Heart right ventricle (tissue), 16 donors: ENCODE measurements around the gene STX1B. TPM values are rescaled to one million over a fixed set of nuclear protein-coding genes. Genes with fewer than 3 reads are reported as not detected.
A peak's percentile ranks its signal among the peaks of the same experiment; 100 is the strongest.

Source experiments
- ATAC-seq, 8 donors: fragments of 200-7000 bp; cut with Tn5 transposase; one replicate each; pipeline ENCODE4 v1.9.1; 2020; ENCODE audit warnings: mild to moderate bottlenecking in 8 of 8, moderate library complexity in 8 of 8, moderate number of reproducible peaks in 1 of 8
- DNase-seq, 2 donors: peaks; one replicate each; pipeline ENCODE4 v3.0.0-alpha.2; 2020
- H3K27ac ChIP-seq, 10 donors: fragments of 200-600 bp; sonication (generic) in 2 of 10; one replicate each; pipeline versions ENCODE4 v1.5.0 to v1.8.0; 2020 to 2022; ENCODE audit warnings: mild to moderate bottlenecking in 3 of 10
- H3K27me3 ChIP-seq, 7 donors: fragments of 200-600 bp; one replicate each; pipeline ENCODE4 v1.8.0; 2021 to 2022; ENCODE audit warnings: mild to moderate bottlenecking in 2 of 7
- H3K36me3 ChIP-seq, 9 donors: fragments of 200-600 bp; sonication (generic) in 1 of 9; one replicate each; pipeline versions ENCODE4 v1.5.0 to v1.8.0; 2020 to 2022; ENCODE audit warnings: mild to moderate bottlenecking in 2 of 9
- H3K4me1 ChIP-seq, 9 donors: fragments of 200-600 bp; sonication (generic) in 1 of 9; one replicate each; pipeline versions ENCODE4 v1.5.0 to v1.8.0; 2020 to 2022; ENCODE audit warnings: mild to moderate bottlenecking in 4 of 9
- H3K4me3 ChIP-seq, 10 donors: fragments of 200-600 bp; sonication (generic) in 2 of 10; one replicate each; pipeline versions ENCODE4 v1.5.0 to v1.8.0; 2020 to 2022; ENCODE audit warnings: mild to moderate bottlenecking in 7 of 10, moderate library complexity in 2 of 10
- H3K9me3 ChIP-seq, 11 donors: fragments of 200-600 bp in 10 of 11; sonication (generic) in 2 of 11; one replicate each; pipeline versions ENCODE4 v1.5.0 to v1.8.0; 2013 to 2022; ENCODE audit warnings: mild to moderate bottlenecking in 2 of 11, control low read depth in 1 of 11, moderate library complexity in 1 of 11
- WGBS, 2 donors: extraction: QIAGEN DNeasy Blood & Tissue Kit; methylation state at CpG; one replicate each; pipeline ENCODE4 v1.1.7; 2013; ENCODE audit warnings: inconsistent platforms in 1 of 2; 5-methylcytosine and 5-hydroxymethylcytosine counted together
- intact Hi-C, 10 donors: fragments of 100-400 bp; cut with DNase I; formaldehyde crosslinking; loops; one replicate each; pipeline versions ENCODE4 v1.11.1 to v1.14.2; 2022
- polyA plus RNA-seq, 2 donors: library from polyadenylated mRNA; stranded (reverse); fragments of 200-250 nt; gene quantifications; one replicate each; pipeline ENCODE4 v1.2.3, GENCODE V29; 2013
- total RNA-seq, 10 donors: library from RNA; stranded (reverse); fragmentation: NEBNext Ultra II Directional in 3 of 10; extraction: Animal tissue kit (Norgen Biotek cat#: 25700) in 3 of 10; gene quantifications; one replicate each; pipeline versions ENCODE4 v1.2.1 to v1.2.4, GENCODE V29; 2021 to 2023
- TF ChIP-seq, protein P1 (sequence below), 9 donors: fragments of 200-600 bp; sonication (generic) in 2 of 9; IDR thresholded peaks; one replicate each; pipeline versions ENCODE4 v1.5.0 to v1.8.0; 2021 to 2022; ENCODE audit warnings: antibody characterized with exemption in 9 of 9, mild to moderate bottlenecking in 5 of 9, moderate library complexity in 1 of 9
- donor health status: Arrhythmogenic right ventricular cardiomyopathy.
- donor health status: ischemic (EF 13 %, LVEDD 7.1; RV severe dilation, severe dysfunction).
- donor health status: healthy with polysubstance abuse.
- donor health status: DM: no; HTN: yes; CAD: no.
- donor health status: DM: no; HTN: no; CAD: no.
- donor health status: ischemic (EF 25% LVEDD 6.9; RV normal size, moderate dysfunction).
- donor health status: ischemic (EF 25% LVEDD 5.7; RV mildly dilated, moderate dysfunction).
- donor health status: healthy.
- donor health status: DM: yes; HTN: yes; CAD: no.
- donor health status: Ischemic cardiomyopathy.
- donor health status: ischemic (EF 35%, LVEDD 5.7; RV mildly dilated, moderate dysfunction).
- donor health status: nonischemic (EF 11% LVEDD 7.7; RV severe dilation, severe dysfunction).
- donor health status: DM: yes; HTN: yes; CAD: no.
- donor health status: PGD.
- donor health status: ischemic (EF 29% LVEDD 5.4; RV normal size, mild dysfunction).
- donor health status: nonischemic (EF 23%, LVEDD 6.1; RV moderate dilation, normal function).

The STX1B gene
- total and polyA plus RNA-seq, 12 donors: 0.07 to 2.3 (median 0.90) TPM

DNA sequence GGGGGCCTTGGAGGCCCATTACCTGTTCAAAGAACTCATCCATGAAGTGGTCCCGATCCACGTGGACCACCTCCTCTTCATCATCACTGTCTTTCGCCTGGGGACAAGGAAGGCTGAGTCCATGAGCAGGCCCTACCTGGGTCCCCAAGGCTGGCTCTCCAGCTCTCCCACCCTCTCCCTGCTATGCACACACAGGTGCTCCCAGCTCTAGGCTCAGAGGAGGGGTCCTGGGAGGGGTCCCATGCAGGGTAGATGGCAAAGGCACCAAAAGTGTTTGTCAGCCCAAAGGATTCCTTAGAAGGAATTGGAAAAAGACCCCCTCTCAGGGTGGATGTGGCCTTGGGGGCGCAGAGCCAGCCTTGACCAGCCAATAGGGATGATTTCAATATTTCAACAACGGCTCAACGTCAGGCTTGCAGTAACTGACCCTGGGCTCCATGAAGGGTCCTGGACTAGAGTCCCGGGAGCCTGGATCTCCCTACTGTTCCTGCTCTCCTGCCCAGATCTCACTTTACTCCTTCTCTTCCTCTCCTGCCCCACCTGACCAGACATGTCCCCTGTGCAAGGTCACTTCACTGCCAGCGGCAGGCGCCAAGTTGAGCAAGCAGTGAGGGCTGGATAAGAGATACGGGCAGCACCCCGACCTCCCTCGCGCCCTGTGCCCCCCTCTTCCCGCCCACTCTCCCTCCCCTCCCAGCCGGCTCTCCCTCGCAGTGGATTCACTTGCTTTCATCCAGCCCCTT lies 8.8 kb downstream of the STX1B start:
- H3K4me3 ChIP-seq: no peak overlapping the region
- no peak for DNase-seq
- ATAC-seq: peak in 1 of 8 donors; percentile 19
- H3K27ac ChIP-seq: no peak overlapping the region
- no peaks in the 10 kb centered on the region for H3K36me3 ChIP-seq
- H3K27me3 ChIP-seq: peaks cover 0 to 6% (median 4%) of the 10 kb centered on the region in 7 donors
- TF ChIP-seq, protein P1, sequence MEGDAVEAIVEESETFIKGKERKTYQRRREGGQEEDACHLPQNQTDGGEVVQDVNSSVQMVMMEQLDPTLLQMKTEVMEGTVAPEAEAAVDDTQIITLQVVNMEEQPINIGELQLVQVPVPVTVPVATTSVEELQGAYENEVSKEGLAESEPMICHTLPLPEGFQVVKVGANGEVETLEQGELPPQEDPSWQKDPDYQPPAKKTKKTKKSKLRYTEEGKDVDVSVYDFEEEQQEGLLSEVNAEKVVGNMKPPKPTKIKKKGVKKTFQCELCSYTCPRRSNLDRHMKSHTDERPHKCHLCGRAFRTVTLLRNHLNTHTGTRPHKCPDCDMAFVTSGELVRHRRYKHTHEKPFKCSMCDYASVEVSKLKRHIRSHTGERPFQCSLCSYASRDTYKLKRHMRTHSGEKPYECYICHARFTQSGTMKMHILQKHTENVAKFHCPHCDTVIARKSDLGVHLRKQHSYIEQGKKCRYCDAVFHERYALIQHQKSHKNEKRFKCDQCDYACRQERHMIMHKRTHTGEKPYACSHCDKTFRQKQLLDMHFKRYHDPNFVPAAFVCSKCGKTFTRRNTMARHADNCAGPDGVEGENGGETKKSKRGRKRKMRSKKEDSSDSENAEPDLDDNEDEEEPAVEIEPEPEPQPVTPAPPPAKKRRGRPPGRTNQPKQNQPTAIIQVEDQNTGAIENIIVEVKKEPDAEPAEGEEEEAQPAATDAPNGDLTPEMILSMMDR (IDR thresholded peaks at IDR 0.05): no peak
- WGBS, 2 donors: 32 to 48% methylated on average over 14 to 16 of the region's 16 CpGs
- intact Hi-C loops: no loop called here
- no peaks in the 10 kb centered on the region for H3K9me3 ChIP-seq
- peaks cover 0 to 27% (median 13%) of the 10 kb centered on the region in 9 donors for H3K4me1 ChIP-seq

- H3K27ac ChIP-seq: no peak overlapping the region
- no peak overlapping the region for H3K4me3 ChIP-seq
- DNase-seq: no peak
- H3K4me1 ChIP-seq: peaks cover 4 to 35% (median 16%) of the 10 kb centered on the region in 9 donors
- ATAC-seq: no peak
- no peaks in the 10 kb centered on the region for H3K27me3 ChIP-seq
- no peaks in the 10 kb centered on the region for H3K9me3 ChIP-seq
- intact Hi-C loops: no loop called here
- 88 to 89% methylated on average over 19 of the region's 19 CpGs for WGBS, 2 donors
- H3K36me3 ChIP-seq: no peaks in the 10 kb centered on the region
- TF ChIP-seq, protein P1 (IDR thresholded peaks at IDR 0.05): no peak
Observed at GRCh38 chr16:31000671-31001382, 9.6 kb downstream of the STX1B start.

GRCh38 chr16:30998852-30999761 lies 11.3 kb downstream of the STX1B start:
- no peaks in the 10 kb centered on the region for H3K27me3 ChIP-seq
- ATAC-seq (no peak), DNase-seq (no peak)
- intact Hi-C loops: loop anchor here in 3 of 10 donors (5.0 to 10.0 kb wide), 3 partner anchors 73 to 443 kb away; partner anchors contain the start of genes ZNF646 (in 1 of the 3), ZNF668 (in 1 of the 3) and ZNF843 (in 1 of the 3)
- TF ChIP-seq, protein P1 (IDR thresholded peaks at IDR 0.05): no peak
- no peaks in the 10 kb centered on the region for H3K36me3 ChIP-seq
- no peak overlapping the region for H3K4me3 ChIP-seq
- peak overlapping the region in 4 of 10 donors; percentile 5 to 77 (median 54) for H3K27ac ChIP-seq
- H3K4me1 ChIP-seq: peaks cover 4 to 35% (median 16%) of the 10 kb centered on the region in 9 donors
- H3K9me3 ChIP-seq: no peaks in the 10 kb centered on the region
- WGBS, 2 donors: 61 to 66% methylated on average over 6 of the region's 6 CpGs
